Lower leg skin (tissue), 3 donors: Measurements from ENCODE around the gene CSF2RB.

Experiments used
- POLR2A ChIP-seq, 2 donors: fragments of 450-650 bp; IDR thresholded peaks; one replicate each; pipeline ENCODE4 v1.6.1; 2016 to 2017; ENCODE audit warnings: antibody characterized with exemption in 2 of 2, mild to moderate bottlenecking in 1 of 2, moderate library complexity in 1 of 2
- TF ChIP-seq, protein P1 (sequence below), 3 donors: fragments of 450-650 bp; IDR thresholded peaks; one replicate each; pipeline ENCODE4 v1.5.1; 2016; ENCODE audit warnings: antibody characterized with exemption in 3 of 3, mild to moderate bottlenecking in 3 of 3, moderate library complexity in 2 of 3

DNA sequence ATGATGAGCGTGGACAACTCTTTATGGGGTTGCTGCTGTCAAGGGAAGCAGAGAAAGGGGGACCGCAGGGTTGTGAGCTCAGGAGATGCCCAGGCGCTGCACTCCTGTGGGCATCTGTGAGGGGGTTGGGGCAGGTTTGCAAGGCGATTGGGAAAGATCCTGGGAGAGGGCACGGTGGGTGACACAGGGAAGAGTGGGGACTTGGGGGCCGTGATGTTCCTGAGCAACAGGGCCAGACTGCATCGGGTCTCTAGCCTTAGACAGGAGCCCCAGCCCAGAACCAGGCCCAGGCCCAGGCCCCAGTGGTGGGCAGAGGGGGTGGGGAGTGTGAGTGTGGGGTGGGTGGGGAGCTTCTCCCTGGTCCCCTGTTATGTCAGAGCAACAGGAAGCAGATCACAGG is 38.3 kb downstream of the CSF2RB start:
- TF ChIP-seq, protein P1, sequence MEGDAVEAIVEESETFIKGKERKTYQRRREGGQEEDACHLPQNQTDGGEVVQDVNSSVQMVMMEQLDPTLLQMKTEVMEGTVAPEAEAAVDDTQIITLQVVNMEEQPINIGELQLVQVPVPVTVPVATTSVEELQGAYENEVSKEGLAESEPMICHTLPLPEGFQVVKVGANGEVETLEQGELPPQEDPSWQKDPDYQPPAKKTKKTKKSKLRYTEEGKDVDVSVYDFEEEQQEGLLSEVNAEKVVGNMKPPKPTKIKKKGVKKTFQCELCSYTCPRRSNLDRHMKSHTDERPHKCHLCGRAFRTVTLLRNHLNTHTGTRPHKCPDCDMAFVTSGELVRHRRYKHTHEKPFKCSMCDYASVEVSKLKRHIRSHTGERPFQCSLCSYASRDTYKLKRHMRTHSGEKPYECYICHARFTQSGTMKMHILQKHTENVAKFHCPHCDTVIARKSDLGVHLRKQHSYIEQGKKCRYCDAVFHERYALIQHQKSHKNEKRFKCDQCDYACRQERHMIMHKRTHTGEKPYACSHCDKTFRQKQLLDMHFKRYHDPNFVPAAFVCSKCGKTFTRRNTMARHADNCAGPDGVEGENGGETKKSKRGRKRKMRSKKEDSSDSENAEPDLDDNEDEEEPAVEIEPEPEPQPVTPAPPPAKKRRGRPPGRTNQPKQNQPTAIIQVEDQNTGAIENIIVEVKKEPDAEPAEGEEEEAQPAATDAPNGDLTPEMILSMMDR (IDR thresholded peaks at IDR 0.05): no peak
- TF ChIP-seq POLR2A (IDR thresholded peaks at IDR 0.05): no peak
